Kidney epithelial cell (primary cell): ENCODE measurements around the gene XPNPEP2. TPM values are rescaled to one million over a fixed set of nuclear protein-coding genes. Genes with fewer than 3 reads are reported as not detected.

Experiments
- DNase-seq: peaks from one replicate; pipeline ENCODE4 v3.0.0-alpha.2; 2010; ENCODE audit warnings: low read depth
- H3K27me3 ChIP-seq: 2 replicates; pipeline ENCODE4 v1.6.0; 2011; ENCODE audit warnings: low read length; ENCODE audit not compliant: control insufficient read depth, insufficient read depth
- H3K36me3 ChIP-seq: 2 replicates; pipeline ENCODE4 v1.5.1; 2011; ENCODE audit warnings: low read length; ENCODE audit not compliant: control insufficient read depth, insufficient read depth
- H3K4me3 ChIP-seq: 2 replicates; pipeline ENCODE4 v1.5.1; 2011; ENCODE audit warnings: low read depth, mild to moderate bottlenecking, control low read depth, low read length
- total RNA-seq: library from RNA; depleted of rRNA; stranded (reverse); fragments of >200 nt; gene quantifications from 2 replicates; pipeline ENCODE4 v1.2.3, GENCODE V29; 2015
- TF ChIP-seq, protein P1 (sequence below): IDR thresholded peaks from 2 replicates; pipeline ENCODE4 v1.5.1; 2011; ENCODE audit warnings: mild to moderate bottlenecking, moderate library complexity, low read length, control low read depth, inconsistent platforms; ENCODE audit not compliant: insufficient read depth, poor library complexity, severe bottlenecking

XPNPEP2 gene
- total RNA-seq, 1 donor from 2014 or later, result not detected

DNA sequence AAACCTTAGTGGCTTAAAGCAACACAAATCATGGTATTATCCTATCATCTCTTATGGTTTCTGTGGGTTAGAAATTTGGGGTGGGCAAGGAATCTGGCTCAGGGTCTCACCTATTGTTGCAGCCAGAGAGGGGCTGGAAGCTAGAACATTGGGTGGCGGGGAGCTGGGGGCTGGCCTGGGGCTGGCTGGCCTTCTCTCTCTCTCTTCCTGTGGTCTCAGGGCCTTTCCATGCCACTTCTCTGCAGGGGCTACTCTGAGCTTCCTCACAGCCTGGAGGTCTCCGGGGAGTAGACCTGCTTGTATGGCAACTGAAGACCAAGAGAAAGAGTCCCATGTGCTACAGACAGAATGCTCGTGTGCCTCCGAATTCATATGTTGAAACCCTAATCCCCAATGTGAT, 10.7 kb upstream of the XPNPEP2 start:
- TF ChIP-seq, protein P1, sequence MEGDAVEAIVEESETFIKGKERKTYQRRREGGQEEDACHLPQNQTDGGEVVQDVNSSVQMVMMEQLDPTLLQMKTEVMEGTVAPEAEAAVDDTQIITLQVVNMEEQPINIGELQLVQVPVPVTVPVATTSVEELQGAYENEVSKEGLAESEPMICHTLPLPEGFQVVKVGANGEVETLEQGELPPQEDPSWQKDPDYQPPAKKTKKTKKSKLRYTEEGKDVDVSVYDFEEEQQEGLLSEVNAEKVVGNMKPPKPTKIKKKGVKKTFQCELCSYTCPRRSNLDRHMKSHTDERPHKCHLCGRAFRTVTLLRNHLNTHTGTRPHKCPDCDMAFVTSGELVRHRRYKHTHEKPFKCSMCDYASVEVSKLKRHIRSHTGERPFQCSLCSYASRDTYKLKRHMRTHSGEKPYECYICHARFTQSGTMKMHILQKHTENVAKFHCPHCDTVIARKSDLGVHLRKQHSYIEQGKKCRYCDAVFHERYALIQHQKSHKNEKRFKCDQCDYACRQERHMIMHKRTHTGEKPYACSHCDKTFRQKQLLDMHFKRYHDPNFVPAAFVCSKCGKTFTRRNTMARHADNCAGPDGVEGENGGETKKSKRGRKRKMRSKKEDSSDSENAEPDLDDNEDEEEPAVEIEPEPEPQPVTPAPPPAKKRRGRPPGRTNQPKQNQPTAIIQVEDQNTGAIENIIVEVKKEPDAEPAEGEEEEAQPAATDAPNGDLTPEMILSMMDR, result no peak

DNA sequence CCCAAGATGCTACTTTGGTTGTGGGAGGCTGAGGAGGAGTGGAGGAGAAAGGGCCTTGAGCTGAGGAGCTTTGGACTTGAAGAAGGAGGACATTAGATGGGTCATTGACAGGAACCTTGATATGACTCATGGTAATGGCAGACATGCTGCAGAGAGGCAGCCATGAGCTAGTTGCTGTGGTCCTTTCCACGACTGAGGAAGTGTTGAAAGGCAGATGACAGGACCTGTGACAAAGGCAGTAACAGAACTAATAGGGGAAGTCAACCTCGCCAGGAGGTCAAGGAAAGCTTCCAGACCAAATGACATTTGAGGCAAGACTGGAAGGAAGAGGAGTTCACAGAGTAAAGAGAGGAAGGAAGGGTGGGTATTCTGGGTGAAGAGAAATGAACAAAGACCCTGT, 7.6 kb upstream of the XPNPEP2 start:
- Histone ChIP-seq H3K27me3 (no peaks in the 10 kb centered on the region), H3K4me3 (no peak overlapping the region), H3K36me3 (no peaks in the 10 kb centered on the region)
- no peak for DNase-seq
- TF ChIP-seq, protein P1, result no peak

More for the DNA sequence above, 10.7 kb upstream of the XPNPEP2 start:
- DNase-seq, result no peak
- Histone ChIP-seq H3K4me3 (no peak overlapping the region), H3K27me3 (no peaks in the 10 kb centered on the region), H3K36me3 (no peaks in the 10 kb centered on the region)

DNA sequence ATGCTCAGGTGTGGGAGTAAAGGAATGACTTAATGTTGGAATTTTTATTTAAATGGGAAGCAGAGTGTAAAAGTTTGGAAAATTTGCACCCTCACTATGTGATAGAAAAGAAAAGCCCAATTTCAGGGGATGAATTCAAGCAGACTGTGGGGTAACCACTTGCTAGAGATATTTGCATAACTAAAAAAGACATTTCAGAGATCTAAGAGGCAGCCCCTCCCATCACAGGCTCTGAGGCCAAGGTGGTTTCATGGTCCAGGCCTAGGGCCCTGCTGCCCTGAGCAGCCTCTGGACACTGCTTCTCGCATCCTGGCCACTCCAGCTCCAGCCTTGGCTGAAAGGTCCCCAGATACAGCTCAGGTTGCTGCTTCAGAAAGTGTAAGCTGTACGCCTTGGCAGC, 5.9 kb upstream of the XPNPEP2 start:
- TF ChIP-seq, protein P1, result no peak
- DNase-seq, result no peak
- no peaks in the 10 kb centered on the region for H3K27me3 ChIP-seq
- no peak overlapping the region for H3K4me3 ChIP-seq
- no peaks in the 10 kb centered on the region for H3K36me3 ChIP-seq

DNA sequence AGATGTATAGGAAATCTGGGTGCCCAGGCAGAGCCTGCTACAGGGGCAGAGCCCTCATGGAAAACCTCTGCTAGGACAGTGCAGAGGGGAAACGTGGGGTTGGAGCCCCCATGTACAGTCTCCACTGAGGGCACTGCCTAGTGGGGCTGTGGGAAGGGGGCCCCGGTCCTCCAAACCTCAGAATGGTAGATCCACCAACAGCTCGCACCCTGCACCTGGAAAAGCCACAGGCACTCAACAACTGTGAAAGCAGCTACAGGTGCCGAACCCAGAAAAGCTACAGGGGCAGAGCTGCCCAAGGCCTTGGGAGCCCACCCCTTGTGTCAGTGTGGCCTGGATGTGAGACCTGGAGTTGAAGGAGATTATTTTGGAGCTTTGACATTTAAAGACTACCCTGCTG, 5.4 kb upstream of the XPNPEP2 start:
- DNase-seq, result no peak
- TF ChIP-seq, protein P1, result no peak
- Histone ChIP-seq H3K36me3 (no peaks in the 10 kb centered on the region), H3K4me3 (no peak overlapping the region), H3K27me3 (no peaks in the 10 kb centered on the region)

DNA sequence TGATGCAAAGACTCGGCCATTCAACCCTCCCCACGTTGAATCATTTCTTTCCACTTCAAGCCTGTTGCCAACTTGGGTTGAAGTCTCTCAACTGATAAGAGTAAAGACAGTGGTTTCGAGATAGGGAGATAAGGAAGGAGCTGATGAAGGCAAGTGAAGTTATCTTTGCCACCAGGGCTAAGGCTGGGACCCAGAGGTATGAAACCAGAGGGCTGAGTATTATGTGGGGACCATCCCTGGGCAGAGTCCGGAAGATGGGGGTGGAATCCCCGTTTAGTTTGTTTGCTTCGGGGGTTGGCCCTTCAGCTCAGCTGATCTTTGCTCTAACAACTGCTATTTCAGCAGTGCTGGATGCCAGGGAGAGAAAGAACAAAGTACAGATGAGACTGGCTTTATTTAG, 2.3 kb upstream of the XPNPEP2 start:
- TF ChIP-seq, protein P1, result no peak
- DNase-seq, result no peak
- Histone ChIP-seq H3K36me3 (no peaks in the 10 kb centered on the region), H3K4me3 (no peak overlapping the region), H3K27me3 (no peaks in the 10 kb centered on the region)

DNA sequence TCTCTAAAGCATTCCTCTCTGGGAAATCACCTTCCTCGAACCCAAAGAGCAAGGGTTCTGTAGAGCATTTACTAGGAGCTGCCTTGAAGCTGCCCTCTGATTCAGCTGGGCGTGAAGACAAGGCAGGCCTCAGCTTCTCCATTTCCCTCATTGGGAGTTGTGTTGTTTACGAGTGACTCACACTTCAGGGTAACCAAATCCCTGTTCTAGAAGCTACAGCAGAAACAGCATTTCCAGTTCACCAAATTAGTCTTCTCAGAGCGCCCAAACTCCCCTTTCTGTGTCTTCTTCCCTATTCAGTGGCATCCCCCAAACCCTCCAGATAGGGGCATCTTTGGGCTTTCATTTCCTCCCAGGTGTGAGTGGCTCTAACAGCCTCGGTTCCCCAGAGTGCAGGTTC, 863 bp upstream of the XPNPEP2 start:
- H3K36me3 ChIP-seq, result no peaks in the 10 kb centered on the region
- DNase-seq, result peak; percentile 14
- H3K27me3 ChIP-seq, result no peaks in the 10 kb centered on the region
- no peak overlapping the region for H3K4me3 ChIP-seq
- TF ChIP-seq, protein P1, result no peak
